Breast epithelium (tissue), 4 donors: ENCODE results near the gene MAP7D3. TPM values are rescaled to one million over a fixed set of nuclear protein-coding genes. Genes with fewer than 3 reads are reported as not detected.

Experiments
- DNase-seq, 2 donors: peaks; one replicate each; pipeline ENCODE4 v3.0.0-alpha.2; 2019; ENCODE audit warnings: low spot score in 2 of 2
- H3K27ac ChIP-seq, 2 donors: fragments of 200-600 bp; sonication (generic) in 1 of 2; one replicate each; pipeline ENCODE4 v1.5.1; 2016 to 2019; ENCODE audit warnings: mild to moderate bottlenecking in 1 of 2
- H3K27me3 ChIP-seq, 2 donors: fragments of 200-600 bp; sonication (generic) in 1 of 2; one replicate each; pipeline versions ENCODE4 v1.5.1 to v1.6.0; 2017 to 2019; ENCODE audit warnings: control low read depth in 1 of 2, mild to moderate bottlenecking in 1 of 2
- H3K36me3 ChIP-seq: fragments of 200-600 bp; one replicate; pipeline ENCODE4 v1.5.1; 2019
- H3K4me1 ChIP-seq, 2 donors: fragments of 200-600 bp; sonication (generic); one replicate each; pipeline ENCODE4 v1.5.1; 2016 to 2019; ENCODE audit warnings: control low read depth in 1 of 2
- H3K4me3 ChIP-seq, 3 donors: fragments of 200-600 bp; sonication (generic); 1 replicate in 2 of 3; 2 replicates in 1 of 3; pipeline ENCODE4 v1.5.1; 2016 to 2019; ENCODE audit warnings: mild to moderate bottlenecking in 3 of 3, moderate library complexity in 2 of 3
- H3K9me3 ChIP-seq, 2 donors: fragments of 200-600 bp; sonication (generic) in 1 of 2; one replicate each; pipeline ENCODE4 v1.5.1; 2016 to 2019; ENCODE audit warnings: control low read depth in 1 of 2
- CTCF ChIP-seq, 3 donors: fragments of 450-650 bp; IDR thresholded peaks; one replicate each; pipeline ENCODE4 v1.5.1; 2016 to 2017; ENCODE audit warnings: antibody characterized with exemption in 3 of 3, mild to moderate bottlenecking in 3 of 3, moderate library complexity in 3 of 3
- POLR2A ChIP-seq: fragments of 450-650 bp; IDR thresholded peaks from one replicate; pipeline ENCODE4 v1.6.1; 2016; ENCODE audit warnings: antibody characterized with exemption, mild to moderate bottlenecking, moderate library complexity
- POLR2AphosphoS5 ChIP-seq, 3 donors: sonication (generic); formaldehyde crosslinking; IDR thresholded peaks; one replicate each; pipeline ENCODE4 v1.6.1; 2017; ENCODE audit warnings: antibody characterized with exemption in 3 of 3
- intact Hi-C: fragments of 100-400 bp; cut with DNase I; formaldehyde crosslinking; loops from one replicate; pipeline ENCODE4 v1.15.1; 2023; ENCODE audit warnings: low total_unique reads
- total RNA-seq, 3 donors: library from RNA; depleted of rRNA; stranded (reverse); fragments of >200 nt; gene quantifications; one replicate each; pipeline ENCODE4 v1.1.0, GENCODE V29; 2016

The MAP7D3 gene
- total RNA-seq, 3 donors from 2014 or later = 10.5 to 48.5 (median 19.3) TPM

- no peaks in the 10 kb centered on the region for H3K4me1 ChIP-seq
- no peak for DNase-seq
- intact Hi-C loops = no loop called here
- TF ChIP-seq POLR2A (no peak), POLR2AphosphoS5 (IDR thresholded peaks at IDR 0.05) (no peak)
- H3K27me3 ChIP-seq = peaks cover 0 to 9% of the 10 kb centered on the region in 2 donors
- no peaks in the 10 kb centered on the region for H3K9me3 ChIP-seq
- H3K36me3 ChIP-seq = no peaks in the 10 kb centered on the region
- no peak overlapping the region for H3K27ac ChIP-seq
- H3K4me3 ChIP-seq = no peak overlapping the region
Observed at GRCh38 chrX:136219893-136220292, 31.3 kb downstream of the MAP7D3 start.

GRCh38 chrX:136215559-136215958, 35.6 kb downstream of the MAP7D3 start:
- peaks cover 0 to 35% of the 10 kb centered on the region in 2 donors for H3K27me3 ChIP-seq
- intact Hi-C loops = no loop called here
- H3K4me1 ChIP-seq = no peaks in the 10 kb centered on the region
- no peaks in the 10 kb centered on the region for H3K9me3 ChIP-seq
- no peak overlapping the region for H3K27ac ChIP-seq
- H3K36me3 ChIP-seq = no peaks in the 10 kb centered on the region
- DNase-seq = no peak
- TF ChIP-seq CTCF (IDR thresholded peaks at IDR 0.05) (no peak), POLR2AphosphoS5 (IDR thresholded peaks at IDR 0.05) (no peak), POLR2A (no peak)
- H3K4me3 ChIP-seq = no peak overlapping the region

DNA sequence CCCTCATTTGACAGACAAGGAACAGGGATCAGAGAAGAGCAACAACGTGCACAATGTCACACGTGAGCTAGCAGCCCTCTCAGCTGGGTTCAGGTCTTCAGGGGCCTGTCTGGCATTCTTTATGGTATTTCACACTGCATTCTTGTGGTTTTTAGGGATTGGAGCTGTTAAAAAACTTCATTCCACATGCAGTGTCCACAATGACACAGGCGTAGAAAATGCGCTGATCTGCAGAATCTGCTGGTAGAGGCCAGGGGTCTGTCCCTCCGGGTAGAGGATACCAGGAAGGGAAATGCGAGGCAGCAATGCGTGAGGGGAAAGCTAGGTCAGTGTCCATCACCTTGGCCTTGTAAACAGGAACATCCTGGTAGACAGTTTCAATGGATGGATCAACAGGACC, 36.6 kb downstream of the MAP7D3 start:
- no peak for DNase-seq
- no peaks in the 10 kb centered on the region for H3K4me1 ChIP-seq
- H3K27ac ChIP-seq = peak overlapping the region in 1 of 2 donors; percentile 52
- H3K9me3 ChIP-seq = no peaks in the 10 kb centered on the region
- H3K4me3 ChIP-seq = no peak overlapping the region
- TF ChIP-seq CTCF (IDR thresholded peaks at IDR 0.05) (no peak), POLR2AphosphoS5 (IDR thresholded peaks at IDR 0.05) (no peak), POLR2A (no peak)
- intact Hi-C loops = no loop called here
- no peaks in the 10 kb centered on the region for H3K36me3 ChIP-seq
- H3K27me3 ChIP-seq = peaks cover 0 to 40% of the 10 kb centered on the region in 2 donors

DNA sequence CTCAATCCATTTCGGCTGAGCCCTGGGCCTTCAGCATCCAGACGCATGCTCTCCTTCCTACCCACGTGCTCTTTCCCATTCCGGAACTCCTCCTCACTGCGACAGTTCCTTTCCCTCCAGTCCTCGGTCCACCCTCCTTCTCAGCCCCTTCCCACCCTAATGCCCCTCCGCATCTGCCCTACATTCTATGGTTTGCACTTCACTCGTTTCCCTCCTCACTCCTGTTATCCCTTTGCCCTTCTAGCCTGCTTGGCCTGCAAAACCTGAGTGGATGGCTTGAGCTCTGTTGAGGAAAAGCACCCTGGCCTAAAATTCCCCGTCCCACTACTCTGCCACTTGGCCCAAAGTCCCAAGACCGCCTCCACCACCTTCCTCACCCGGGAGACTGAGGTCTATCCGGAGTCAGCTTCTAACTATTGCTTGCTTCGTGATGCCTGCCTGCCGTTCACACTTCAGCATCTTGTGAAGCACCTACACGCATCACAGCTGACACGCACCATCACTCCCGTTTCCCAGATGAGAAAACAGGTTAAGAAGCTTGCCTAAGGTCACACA, 38.6 kb downstream of the MAP7D3 start:
- H3K4me1 ChIP-seq = no peaks in the 10 kb centered on the region
- no peak for DNase-seq
- intact Hi-C loops = no loop called here
- peak overlapping the region in 1 of 2 donors; percentile 43 for H3K27ac ChIP-seq
- peaks cover 0 to 55% of the 10 kb centered on the region in 2 donors for H3K27me3 ChIP-seq
- H3K36me3 ChIP-seq = no peaks in the 10 kb centered on the region
- TF ChIP-seq POLR2A (no peak), POLR2AphosphoS5 (IDR thresholded peaks at IDR 0.05) (no peak), CTCF (IDR thresholded peaks at IDR 0.05) (no peak)
- H3K4me3 ChIP-seq = no peak overlapping the region
- H3K9me3 ChIP-seq = no peaks in the 10 kb centered on the region

GRCh38 chrX:136211766-136212556, 39.2 kb downstream of the MAP7D3 start:
- intact Hi-C loops = no loop called here
- H3K9me3 ChIP-seq = no peaks in the 10 kb centered on the region

More at GRCh38 chrX:136211766-136212556, 39.2 kb downstream of the MAP7D3 start:
- H3K4me3 ChIP-seq = no peak overlapping the region
- H3K27ac ChIP-seq = peak overlapping the region in 1 of 2 donors; percentile 43
- TF ChIP-seq POLR2AphosphoS5 (IDR thresholded peaks at IDR 0.05) (no peak), CTCF (IDR thresholded peaks at IDR 0.05) (no peak), POLR2A (no peak)
- peaks cover 0 to 62% of the 10 kb centered on the region in 2 donors for H3K27me3 ChIP-seq
- no peak for DNase-seq
- H3K36me3 ChIP-seq = no peaks in the 10 kb centered on the region
- H3K4me1 ChIP-seq = no peaks in the 10 kb centered on the region
